ENCODE results near the gene VSTM4. TPM values are rescaled to one million over a fixed set of nuclear protein-coding genes. Genes with fewer than 3 reads are reported as not detected.

The VSTM4 gene
- total and polyA plus RNA-seq, 2 experiments from 2014 or later: 0.21 to 0.66 TPM

DNA sequence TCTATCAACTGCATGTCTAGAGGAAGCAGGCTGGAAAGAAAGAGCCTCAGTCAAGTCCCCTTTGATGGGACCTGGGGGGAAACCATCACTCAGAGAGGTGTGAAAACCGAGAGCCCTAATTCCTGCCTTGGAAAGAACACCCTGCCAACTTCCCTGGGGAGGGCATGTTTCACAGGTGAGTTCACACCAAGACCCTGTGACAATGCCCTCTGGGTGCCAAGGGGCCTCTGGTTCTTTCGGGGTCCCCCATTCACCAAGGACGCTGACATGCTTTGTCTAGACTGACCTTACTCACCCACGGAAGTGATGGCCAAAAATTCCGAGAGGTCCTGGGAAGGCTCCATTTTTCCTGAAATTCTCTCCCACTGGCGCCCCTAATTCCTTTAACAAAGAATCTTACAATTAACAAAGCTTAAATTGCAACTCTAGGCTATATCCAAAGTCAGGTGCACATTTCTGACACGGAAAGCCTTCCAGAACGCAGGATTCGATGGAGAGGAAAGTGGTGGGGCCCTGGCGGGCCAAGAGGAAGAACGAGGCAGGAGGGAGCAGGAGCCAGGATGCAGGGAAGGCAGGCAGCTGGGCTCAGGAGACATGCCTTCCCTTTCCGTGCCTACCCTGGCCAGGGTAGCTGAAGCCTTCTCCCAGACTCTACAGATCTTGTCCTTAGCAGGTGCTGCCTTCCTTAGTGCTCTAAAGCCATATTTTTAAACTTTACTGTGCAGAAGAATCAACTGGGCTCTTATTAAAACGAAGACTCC lies 23.7 kb downstream of the VSTM4 start (continued):
- TF ChIP-seq CREB1 (CRISPR knock-in tag; IDR thresholded peaks at IDR 0.05; ENCODE audit: low read depth): no peak
- TF ChIP-seq NANOG (IDR thresholded peaks at IDR 0.05; ENCODE audit: borderline replicate concordance): no peak
- TF ChIP-seq JUNB (IDR thresholded peaks at IDR 0.05; ENCODE audit: unreplicated experiment): no peak
- no peak for TF ChIP-seq CTCF (conservative IDR thresholded peaks at IDR 0.05; ENCODE audit: low read depth in 2 of 2)
- no peak for TF ChIP-seq REST (IDR thresholded peaks at IDR 0.05; ENCODE audit: unreplicated experiment)

- Histone ChIP-seq H3F3A (replicated peaks; ENCODE audit: low read depth) (no peaks in the 10 kb centered on the region), H2AFZ (no peak overlapping the region), H3K4me3 (no peak overlapping the region), H3K27me3 (ENCODE audit: insufficient read depth) (no peaks in the 10 kb centered on the region), H3K36me3 (ENCODE audit: insufficient read depth) (no peaks in the 10 kb centered on the region), H3K9me2 (ENCODE audit: insufficient read depth) (no peaks in the 10 kb centered on the region), H3K4me2 (no peak overlapping the region), H3K79me2 (replicated peaks; ENCODE audit: insufficient read depth) (no peaks in the 10 kb centered on the region), H4K20me1 (replicated peaks; ENCODE audit: insufficient read depth) (no peaks in the 10 kb centered on the region), H3K27ac (ENCODE audit: low read depth) (no peak overlapping the region), H3K4me1 (ENCODE audit: insufficient read depth) (no peaks in the 10 kb centered on the region)
- DNase-seq (ENCODE audit: low spot score) (no peak), ATAC-seq (no peak)
- Mint-ChIP-seq H3K9me3 (peaks cover 15% of the 10 kb centered on the region; the same call in 2 of the 3 replicates), H3K27me3 (ENCODE audit: insufficient read depth, low read depth, poor library complexity) (peaks cover 3% of the 10 kb centered on the region), H3K36me3 (ENCODE audit: low read depth) (peaks cover 8% of the 10 kb centered on the region), H3K27ac (no peak overlapping the region), H3K4me1 (peaks cover 4% of the 10 kb centered on the region; the same call in 2 of the 3 replicates), H3K4me3 (no peak overlapping the region)
- no peak for TF ChIP-seq CREB1 (CRISPR knock-in tag; IDR thresholded peaks at IDR 0.05; ENCODE audit: low read depth)
- TF ChIP-seq ZNF462 (CRISPR knock-in tag; IDR thresholded peaks at IDR 0.05): no peak
- TF ChIP-seq EZH2phosphoT487 (IDR thresholded peaks at IDR 0.05; ENCODE audit: unreplicated experiment): no peak
- TF ChIP-seq ZNF114 (CRISPR knock-in tag; IDR thresholded peaks at IDR 0.05): no peak
- no peak for TF ChIP-seq STAT1 (IDR thresholded peaks at IDR 0.05; ENCODE audit: unreplicated experiment)
- no peak for TF ChIP-seq ZNF331 (CRISPR knock-in tag; IDR thresholded peaks at IDR 0.05; ENCODE audit: low read depth)
- no peak for TF ChIP-seq NANOG (IDR thresholded peaks at IDR 0.05; ENCODE audit: borderline replicate concordance)
- no peak for TF ChIP-seq JUNB (IDR thresholded peaks at IDR 0.05; ENCODE audit: unreplicated experiment)
Observed at GRCh38 chr10:49090696-49091380, 24.5 kb downstream of the VSTM4 start.

Data from GM23338 (cell line).